GM12865 (cell line): Measurements from ENCODE around the gene RPS25.

Experiments used
- DNase-seq: peaks from one replicate; pipeline ENCODE4 v3.0.0; 2010; ENCODE audit warnings: low read depth
- H3K4me3 ChIP-seq: 2 replicates; pipeline ENCODE4 v1.5.1; 2011; ENCODE audit warnings: mild to moderate bottlenecking, low read depth, low read length, control low read depth
- TF ChIP-seq, protein P1 (sequence below): IDR thresholded peaks from 2 replicates; pipeline ENCODE4 v1.5.1; 2011; ENCODE audit warnings: low read length, control low read depth, low read depth, inconsistent platforms; ENCODE audit not compliant: insufficient read depth; ENCODE audit errors: missing control alignments

The RPS25 gene

DNA sequence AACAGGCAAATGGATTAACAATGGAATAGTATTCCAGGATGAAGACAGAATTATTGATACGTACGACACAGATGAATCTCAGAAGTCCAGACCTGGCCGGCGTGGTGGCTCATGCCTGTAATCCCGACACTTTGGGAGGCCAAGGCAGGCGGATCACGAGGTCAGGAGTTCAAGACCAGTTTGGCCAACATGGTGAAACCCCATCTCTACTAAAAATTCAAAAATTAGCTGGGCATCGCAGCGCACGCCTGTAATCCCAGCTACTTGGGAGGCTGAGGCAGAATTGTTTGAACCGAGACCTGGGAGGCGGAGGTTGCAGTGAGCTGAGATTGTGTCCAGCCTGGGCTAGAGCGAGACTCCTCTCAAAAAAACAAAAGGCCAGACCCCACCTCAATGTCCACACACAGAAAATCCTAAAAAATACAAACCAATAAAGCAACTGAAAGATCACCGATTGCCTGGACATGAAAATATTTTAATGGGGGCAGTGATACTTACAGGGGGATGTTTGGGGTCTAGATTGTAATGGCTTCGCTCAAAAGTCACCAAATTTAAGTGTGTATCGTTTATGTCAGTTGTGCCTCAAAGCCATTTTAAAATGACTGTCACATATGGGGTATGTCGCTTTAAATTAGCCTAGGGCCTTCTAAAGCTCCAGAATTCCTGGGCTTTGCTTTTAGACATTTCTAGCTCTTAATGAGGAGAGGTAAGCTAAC lies 3.8 kb downstream of the RPS25 start:
- TF ChIP-seq, protein P1, sequence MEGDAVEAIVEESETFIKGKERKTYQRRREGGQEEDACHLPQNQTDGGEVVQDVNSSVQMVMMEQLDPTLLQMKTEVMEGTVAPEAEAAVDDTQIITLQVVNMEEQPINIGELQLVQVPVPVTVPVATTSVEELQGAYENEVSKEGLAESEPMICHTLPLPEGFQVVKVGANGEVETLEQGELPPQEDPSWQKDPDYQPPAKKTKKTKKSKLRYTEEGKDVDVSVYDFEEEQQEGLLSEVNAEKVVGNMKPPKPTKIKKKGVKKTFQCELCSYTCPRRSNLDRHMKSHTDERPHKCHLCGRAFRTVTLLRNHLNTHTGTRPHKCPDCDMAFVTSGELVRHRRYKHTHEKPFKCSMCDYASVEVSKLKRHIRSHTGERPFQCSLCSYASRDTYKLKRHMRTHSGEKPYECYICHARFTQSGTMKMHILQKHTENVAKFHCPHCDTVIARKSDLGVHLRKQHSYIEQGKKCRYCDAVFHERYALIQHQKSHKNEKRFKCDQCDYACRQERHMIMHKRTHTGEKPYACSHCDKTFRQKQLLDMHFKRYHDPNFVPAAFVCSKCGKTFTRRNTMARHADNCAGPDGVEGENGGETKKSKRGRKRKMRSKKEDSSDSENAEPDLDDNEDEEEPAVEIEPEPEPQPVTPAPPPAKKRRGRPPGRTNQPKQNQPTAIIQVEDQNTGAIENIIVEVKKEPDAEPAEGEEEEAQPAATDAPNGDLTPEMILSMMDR: no peak
- DNase-seq: no peak

DNA sequence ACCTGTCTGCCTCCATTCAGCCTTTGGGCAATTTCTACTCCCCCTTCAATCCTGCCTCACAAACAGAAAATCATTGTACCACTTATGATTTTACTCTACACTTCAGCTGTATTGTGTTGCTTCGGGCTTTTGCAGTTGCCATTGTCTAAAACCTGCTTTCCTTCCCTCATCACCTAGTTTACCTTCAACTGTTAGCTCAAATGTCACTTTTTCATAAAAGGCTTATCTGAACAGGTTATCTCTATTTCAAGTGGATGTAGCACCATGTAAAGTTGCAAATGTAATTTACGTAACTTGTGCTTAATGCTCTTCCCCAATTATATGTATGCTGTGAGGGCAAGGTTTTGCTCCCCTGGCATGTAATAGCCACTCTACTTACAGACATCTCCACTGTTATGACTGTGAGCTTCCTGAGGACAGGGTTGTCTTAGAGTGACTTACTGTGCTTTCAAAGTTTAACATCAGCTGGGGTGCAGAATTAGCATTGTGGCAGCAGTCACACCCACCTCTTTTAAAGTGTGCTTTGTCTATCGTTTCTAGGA lies 5.4 kb downstream of the RPS25 start:
- DNase-seq: no peak
- TF ChIP-seq, protein P1: no peak
- H3K4me3 ChIP-seq: no peak overlapping the region

More for the DNA sequence above, 3.8 kb downstream of the RPS25 start:
- H3K4me3 ChIP-seq: no peak overlapping the region

DNA sequence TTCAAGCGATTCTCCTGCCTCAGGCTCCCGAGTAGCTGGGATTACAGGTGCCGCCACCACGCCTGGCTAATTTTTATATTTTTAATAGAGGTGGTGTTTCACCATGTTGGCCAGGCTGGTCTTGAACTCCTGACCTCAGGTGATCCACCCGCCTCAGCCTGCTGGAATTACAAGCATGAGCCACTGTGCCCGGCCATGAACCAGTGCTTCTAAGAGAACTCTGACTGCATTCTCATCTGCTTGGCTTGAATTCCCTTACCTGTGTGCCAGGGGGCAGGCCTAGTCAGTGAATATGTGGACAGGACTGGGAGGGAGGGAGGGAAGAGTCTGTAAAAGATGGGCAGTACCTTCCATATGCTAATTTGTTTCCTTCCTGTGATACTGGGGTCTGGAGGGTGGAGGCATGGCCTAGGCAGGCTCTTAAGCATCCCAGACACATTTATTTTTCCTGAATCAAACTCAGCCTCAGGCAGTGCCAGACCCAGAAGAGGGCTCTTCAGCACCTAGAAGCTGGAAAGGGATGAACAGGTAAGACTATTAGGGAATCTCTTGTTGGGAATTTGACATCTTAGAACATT lies 6.6 kb downstream of the RPS25 start:
- H3K4me3 ChIP-seq: no peak overlapping the region
- no peak for DNase-seq
- TF ChIP-seq, protein P1: no peak

DNA sequence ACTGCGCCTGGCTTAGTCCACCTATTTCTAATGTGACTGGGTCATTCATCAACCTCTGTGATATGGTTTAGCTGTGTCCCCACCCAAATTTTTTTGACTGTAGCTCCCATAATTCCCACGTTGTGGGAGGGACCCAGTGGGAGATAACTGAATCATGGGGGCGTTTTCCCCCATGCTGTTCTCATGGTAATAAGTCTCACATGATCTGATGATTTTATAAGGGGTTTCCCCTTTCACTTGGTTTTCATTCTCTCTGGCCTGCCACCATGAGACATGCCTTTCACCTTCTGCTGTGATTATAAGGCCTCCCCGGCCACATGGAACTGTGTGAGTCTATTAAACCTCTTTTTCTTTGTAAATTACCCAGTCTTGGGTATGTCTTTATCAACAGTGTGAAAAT lies 11.5 kb downstream of the RPS25 start:
- TF ChIP-seq, protein P1: no peak

DNA sequence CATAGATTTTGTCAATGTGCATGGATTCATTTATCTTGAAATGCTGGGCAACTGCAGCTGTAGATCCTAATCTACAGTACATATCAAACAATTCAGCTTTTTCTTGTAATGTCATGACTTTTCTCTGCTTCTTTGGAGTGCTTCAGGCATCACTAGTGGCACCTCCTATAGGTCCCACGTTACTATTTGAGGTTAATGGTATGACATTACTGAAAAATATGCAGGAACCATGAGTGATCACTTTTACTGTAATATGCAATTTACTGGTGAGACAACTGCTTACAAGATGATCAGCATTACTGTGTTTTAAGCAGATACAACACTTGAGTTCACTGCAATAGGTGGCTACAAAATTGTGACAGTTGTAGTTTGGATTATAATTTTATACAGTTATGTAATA lies 17.2 kb downstream of the RPS25 start:
- TF ChIP-seq, protein P1: no peak
- no peak for DNase-seq
- no peak overlapping the region for H3K4me3 ChIP-seq

More for the DNA sequence above, 11.5 kb downstream of the RPS25 start:
- no peak for DNase-seq
- H3K4me3 ChIP-seq: no peak overlapping the region

DNA sequence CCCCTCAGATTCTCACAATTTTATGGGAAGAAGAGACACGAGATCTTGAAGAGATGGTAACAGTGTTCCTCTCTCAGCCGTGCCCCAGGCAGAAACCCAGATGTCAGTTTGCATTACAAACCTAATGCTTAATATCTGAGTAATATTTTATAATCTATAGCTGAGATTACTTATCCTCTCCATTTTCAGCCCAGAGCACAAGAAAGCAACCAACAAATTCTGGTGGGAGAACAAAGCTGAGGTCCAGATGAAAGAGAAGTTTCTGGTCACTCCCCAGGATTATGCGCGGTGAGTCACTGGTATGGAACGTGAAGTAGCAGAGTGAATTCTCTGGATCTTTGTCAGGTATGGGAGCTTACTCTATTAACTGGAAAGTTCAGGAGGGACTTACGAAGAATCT lies 19.3 kb downstream of the RPS25 start:
- TF ChIP-seq, protein P1: no peak
- peak overlapping the region; percentile 78 for H3K4me3 ChIP-seq
- DNase-seq: no peak

DNA sequence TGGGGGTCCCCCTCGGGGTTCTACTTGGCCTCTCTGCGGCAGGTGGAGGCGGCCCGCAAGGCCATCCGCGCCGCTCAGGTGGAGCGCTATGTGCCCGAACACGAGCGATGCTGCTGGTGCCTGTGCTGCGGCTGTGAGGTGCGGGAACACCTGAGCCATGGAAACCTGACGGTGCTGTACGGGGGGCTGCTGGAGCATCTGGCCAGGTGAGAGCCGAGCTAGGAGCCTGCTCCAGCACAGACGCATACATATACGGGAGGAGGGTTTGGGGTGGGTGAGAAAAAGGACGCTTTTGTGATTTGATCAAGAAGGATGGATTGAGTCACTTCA lies 19.8 kb downstream of the RPS25 start:
- no peak for DNase-seq
- H3K4me3 ChIP-seq: peak overlapping the region; percentile 78
- TF ChIP-seq, protein P1: no peak
